Activated CD4-positive, alpha-beta T cell treated with anti-CD3 and anti-CD28 coated beads, Interleukin-2, amount 50 U/mL, for 48 hours (primary cell): ENCODE measurements around the gene FKBP6.
A peak's percentile ranks its signal among the peaks of the same experiment; 100 is the strongest.
"Not testable (repeated sequence)": the region's sequence is repeated elsewhere in the genome, so short reads cannot be mapped to it uniquely, and the experiment has no call there.

Experiments used
- DNase-seq, 2 experiments: peaks; one replicate each; pipeline ENCODE4 v3.0.0-alpha.2; 2020

The FKBP6 gene

DNA sequence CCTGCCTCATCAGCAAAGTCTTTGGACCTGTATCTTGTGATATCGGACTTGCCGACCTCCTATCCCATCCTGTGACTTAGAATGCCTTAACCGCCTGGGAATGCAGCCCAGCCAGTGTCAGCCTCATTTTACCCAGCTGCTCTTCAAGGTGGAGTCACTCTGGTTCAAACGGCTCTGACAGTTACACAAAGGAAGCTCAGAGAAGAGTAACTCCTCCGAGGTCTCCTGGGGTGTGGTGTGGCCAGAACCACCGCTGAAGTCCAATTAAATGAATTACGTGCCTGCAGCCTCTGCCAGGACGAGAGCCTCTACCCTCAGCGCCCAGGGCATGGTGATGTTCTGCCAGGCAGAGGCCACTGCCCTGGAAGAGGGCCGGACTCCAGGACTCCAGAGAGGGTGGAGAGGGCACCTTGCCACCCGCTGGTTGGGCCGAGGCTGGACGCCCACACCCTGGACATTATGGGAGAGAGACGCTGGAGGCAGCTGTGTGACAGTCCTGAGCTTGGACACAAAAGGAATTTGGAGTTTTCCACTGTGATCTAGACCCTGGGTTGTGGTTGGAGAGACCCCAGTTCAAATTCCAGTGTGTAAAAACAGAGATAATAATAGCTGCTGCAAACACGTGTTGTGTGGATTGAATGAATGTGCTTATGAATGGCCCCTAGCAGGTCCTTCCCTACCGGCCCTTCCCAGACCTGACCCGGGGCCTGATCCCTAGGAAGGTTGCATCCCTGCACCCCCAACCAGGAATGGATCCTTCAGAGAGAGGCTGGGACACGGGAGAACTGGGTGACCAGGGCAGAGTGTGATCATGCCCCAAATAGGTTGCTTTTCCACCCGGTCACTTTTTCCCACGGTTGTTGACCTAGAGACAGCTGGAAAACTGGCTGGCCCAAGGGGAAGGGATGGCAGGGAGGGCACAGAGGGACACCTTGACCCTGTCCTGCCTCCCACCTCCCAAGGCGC, 67.9 kb downstream of the FKBP6 start:
- no peak for DNase-seq

GRCh38 chr7:73397521-73398281, 69.7 kb downstream of the FKBP6 start:
- DNase-seq = no peak

- peak; percentile 42 to 55 for DNase-seq
These were observed 71.5 kb downstream of the FKBP6 start for GRCh38 chr7:73399185-73400050.

DNA sequence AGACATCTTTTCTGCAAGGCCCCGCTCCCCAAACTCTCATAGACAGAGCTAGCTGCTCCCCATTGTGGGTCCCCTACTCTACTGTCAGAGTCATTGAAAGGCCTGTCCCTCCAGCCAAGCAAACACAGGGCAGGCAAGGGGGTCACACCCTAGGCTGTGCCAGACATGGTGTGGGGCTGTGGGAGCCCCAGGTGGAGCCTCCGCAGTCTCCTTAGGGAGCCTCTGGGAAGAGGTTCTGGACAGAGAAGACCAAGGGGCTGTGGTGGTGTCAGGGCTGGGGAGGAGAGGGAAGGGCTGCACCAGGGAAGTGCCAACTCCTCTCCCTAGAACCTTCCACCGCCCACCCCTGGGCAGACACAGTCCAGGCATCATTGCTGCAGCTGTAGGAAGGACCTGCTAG, 76.9 kb downstream of the FKBP6 start:
- DNase-seq = not testable (repeated sequence)
